ENCODE measurements around the gene GHRH.

Gene GHRH

GRCh38 chr20:37273988-37274387 is 12.4 kb upstream of the GHRH start:
- Histone ChIP-seq H3K27me3 (ENCODE audit: insufficient read depth, low read length) (no peaks in the 10 kb centered on the region), H3K9me3 (ENCODE audit: insufficient read depth, low read depth, low read length) (no peaks in the 10 kb centered on the region), H3K4me3 (ENCODE audit: low read length) (no peak overlapping the region), H3K27ac (ENCODE audit: low read length) (no peak overlapping the region), H3K36me3 (ENCODE audit: insufficient read depth, low read depth, low read length) (no peaks in the 10 kb centered on the region), H3K4me1 (ENCODE audit: insufficient read depth, low read length) (peaks cover 3% of the 10 kb centered on the region; the same call in 1 of the 2 replicates), H3K9ac (ENCODE audit: low read depth, low read length) (no peak overlapping the region)

DNA sequence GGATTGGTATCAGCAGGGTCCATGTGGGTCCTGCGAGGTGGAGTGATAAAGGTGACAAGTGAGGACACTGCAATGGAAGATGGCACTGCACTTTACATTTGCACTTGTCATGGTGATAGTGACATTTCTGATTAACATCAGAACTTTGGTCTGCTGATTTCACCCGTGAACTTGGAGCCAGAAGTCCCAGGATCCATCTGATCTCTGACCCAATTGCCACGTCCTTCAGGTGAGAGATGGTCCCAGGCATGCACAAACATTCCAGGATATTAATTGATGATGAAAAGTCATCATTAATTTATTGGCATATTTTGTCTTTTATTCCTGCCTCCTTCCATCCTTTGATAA is 9.8 kb upstream of the GHRH start:
- Histone ChIP-seq H3K9ac (ENCODE audit: low read depth, low read length) (no peak overlapping the region), H3K36me3 (ENCODE audit: insufficient read depth, low read depth, low read length) (no peaks in the 10 kb centered on the region), H3K27me3 (ENCODE audit: insufficient read depth, low read length) (no peaks in the 10 kb centered on the region), H3K4me3 (ENCODE audit: low read length) (no peak overlapping the region), H3K9me3 (ENCODE audit: insufficient read depth, low read depth, low read length) (no peaks in the 10 kb centered on the region), H3K27ac (ENCODE audit: low read length) (no peak overlapping the region), H3K4me1 (ENCODE audit: insufficient read depth, low read length) (peaks cover 12% of the 10 kb centered on the region; the same call in 1 of the 2 replicates)

- H3K4me1 ChIP-seq (ENCODE audit: insufficient read depth, low read length) = peaks cover 12% of the 10 kb centered on the region; the same call in 1 of the 2 replicates
- no peaks in the 10 kb centered on the region for H3K9me3 ChIP-seq (ENCODE audit: insufficient read depth, low read depth, low read length)
- no peak overlapping the region for H3K4me3 ChIP-seq (ENCODE audit: low read length)
- no peaks in the 10 kb centered on the region for H3K27me3 ChIP-seq (ENCODE audit: insufficient read depth, low read length)
- H3K9ac ChIP-seq (ENCODE audit: low read depth, low read length) = no peak overlapping the region
- H3K36me3 ChIP-seq (ENCODE audit: insufficient read depth, low read depth, low read length) = no peaks in the 10 kb centered on the region
- H3K27ac ChIP-seq (ENCODE audit: low read length) = no peak overlapping the region
These were observed 9.2 kb upstream of the GHRH start for GRCh38 chr20:37270576-37271420.

- H3K9me3 ChIP-seq (ENCODE audit: insufficient read depth, low read depth, low read length) = no peaks in the 10 kb centered on the region
- no peaks in the 10 kb centered on the region for H3K27me3 ChIP-seq (ENCODE audit: insufficient read depth, low read length)
- peak overlapping the region; percentile 48; the same call in 1 of the 2 replicates for H3K4me3 ChIP-seq (ENCODE audit: low read length)
- peak overlapping the region; percentile 62 for H3K27ac ChIP-seq (ENCODE audit: low read length)
- H3K4me1 ChIP-seq (ENCODE audit: insufficient read depth, low read length) = peaks cover 12% of the 10 kb centered on the region; the same call in 1 of the 2 replicates
- no peaks in the 10 kb centered on the region for H3K36me3 ChIP-seq (ENCODE audit: insufficient read depth, low read depth, low read length)
- peak overlapping the region; percentile 76 for H3K9ac ChIP-seq (ENCODE audit: low read depth, low read length)
These were observed 6.2 kb upstream of the GHRH start for GRCh38 chr20:37267667-37268313.

DNA sequence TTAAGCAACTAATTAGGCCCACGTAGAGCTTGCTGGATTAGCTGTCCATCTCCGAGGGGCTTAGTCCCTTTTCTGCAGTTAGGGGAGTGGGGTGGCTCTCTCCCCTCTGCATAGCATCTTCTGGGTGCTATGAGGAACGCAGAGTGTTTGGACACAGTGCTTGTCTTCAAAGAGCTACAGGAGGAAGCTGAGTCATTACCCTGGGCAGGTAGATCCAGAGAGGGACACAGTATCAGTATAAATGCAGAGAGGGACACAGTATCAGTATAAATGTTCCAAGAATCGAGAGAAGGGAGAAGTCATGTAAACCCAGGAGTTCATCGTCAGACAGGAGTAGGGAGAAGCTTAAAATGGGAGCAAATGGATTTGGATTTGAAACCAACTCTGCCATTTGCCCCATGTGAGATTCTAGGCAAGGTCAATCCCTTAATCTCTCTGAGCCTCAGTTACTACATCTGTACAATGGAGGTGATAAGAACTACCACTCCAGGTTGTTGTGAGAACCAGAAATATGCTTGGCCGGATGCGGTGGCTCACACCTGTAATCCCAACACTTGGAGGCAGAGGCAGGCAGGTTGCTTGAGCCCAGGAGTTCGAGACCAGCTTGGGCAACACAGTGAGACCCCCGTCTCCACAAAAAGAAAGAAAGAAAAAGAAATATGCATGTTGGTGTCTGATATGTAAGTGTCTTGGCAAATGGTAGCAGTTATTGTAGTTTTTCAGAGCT is 5.5 kb upstream of the GHRH start:
- Histone ChIP-seq H3K27me3 (ENCODE audit: insufficient read depth, low read length) (no peaks in the 10 kb centered on the region), H3K4me1 (ENCODE audit: insufficient read depth, low read length) (peaks cover 12% of the 10 kb centered on the region; the same call in 1 of the 2 replicates), H3K9ac (ENCODE audit: low read depth, low read length) (peak overlapping the region; percentile 76; the same call in 1 of the 2 replicates), H3K9me3 (ENCODE audit: insufficient read depth, low read depth, low read length) (no peaks in the 10 kb centered on the region), H3K27ac (ENCODE audit: low read length) (peak overlapping the region; percentile 62), H3K4me3 (ENCODE audit: low read length) (peak overlapping the region; percentile 48; the same call in 1 of the 2 replicates), H3K36me3 (ENCODE audit: insufficient read depth, low read depth, low read length) (no peaks in the 10 kb centered on the region)

- no peak overlapping the region for H3K27ac ChIP-seq (ENCODE audit: low read length)
- no peaks in the 10 kb centered on the region for H3K9me3 ChIP-seq (ENCODE audit: insufficient read depth, low read depth, low read length)
- H3K36me3 ChIP-seq (ENCODE audit: insufficient read depth, low read depth, low read length) = no peaks in the 10 kb centered on the region
- H3K4me1 ChIP-seq (ENCODE audit: insufficient read depth, low read length) = peaks cover 12% of the 10 kb centered on the region; the same call in 1 of the 2 replicates
- no peak overlapping the region for H3K4me3 ChIP-seq (ENCODE audit: low read length)
- H3K9ac ChIP-seq (ENCODE audit: low read depth, low read length) = no peak overlapping the region
- no peaks in the 10 kb centered on the region for H3K27me3 ChIP-seq (ENCODE audit: insufficient read depth, low read length)
These were observed 3.5 kb upstream of the GHRH start for GRCh38 chr20:37265152-37265551.

DNA sequence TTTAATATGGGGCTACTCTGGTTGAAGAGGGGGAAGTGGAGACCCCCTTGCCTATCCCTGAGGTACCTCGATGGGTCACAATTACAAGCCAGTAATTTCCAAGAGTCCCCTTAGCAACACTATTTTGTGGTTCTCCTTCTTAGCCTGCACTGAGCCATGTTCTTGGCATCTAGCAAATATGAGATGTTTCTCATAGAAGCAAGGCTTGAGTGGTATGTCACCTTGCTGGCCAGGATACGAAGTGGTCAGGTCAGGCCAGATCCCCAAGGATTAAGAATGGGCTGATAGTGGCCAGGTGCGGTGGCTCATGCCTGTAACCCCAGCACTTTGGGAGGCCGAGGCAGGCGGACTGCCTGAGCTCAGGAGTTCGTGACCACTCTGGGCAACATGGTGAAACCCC is 2.1 kb upstream of the GHRH start:
- H3K4me3 ChIP-seq (ENCODE audit: low read length) = no peak overlapping the region
- H3K9ac ChIP-seq (ENCODE audit: low read depth, low read length) = no peak overlapping the region
- no peaks in the 10 kb centered on the region for H3K9me3 ChIP-seq (ENCODE audit: insufficient read depth, low read depth, low read length)
- H3K4me1 ChIP-seq (ENCODE audit: insufficient read depth, low read length) = peaks cover 19% of the 10 kb centered on the region; the same call in 1 of the 2 replicates
- no peak overlapping the region for H3K27ac ChIP-seq (ENCODE audit: low read length)
- no peaks in the 10 kb centered on the region for H3K36me3 ChIP-seq (ENCODE audit: insufficient read depth, low read depth, low read length)
- no peaks in the 10 kb centered on the region for H3K27me3 ChIP-seq (ENCODE audit: insufficient read depth, low read length)

- Histone ChIP-seq H3K4me3 (ENCODE audit: low read length) (no peak overlapping the region), H3K4me1 (ENCODE audit: insufficient read depth, low read length) (peaks cover 22% of the 10 kb centered on the region; the same call in 1 of the 2 replicates), H3K27me3 (ENCODE audit: insufficient read depth, low read length) (no peaks in the 10 kb centered on the region), H3K9me3 (ENCODE audit: insufficient read depth, low read depth, low read length) (no peaks in the 10 kb centered on the region), H3K36me3 (ENCODE audit: insufficient read depth, low read depth, low read length) (no peaks in the 10 kb centered on the region), H3K9ac (ENCODE audit: low read depth, low read length) (no peak overlapping the region), H3K27ac (ENCODE audit: low read length) (no peak overlapping the region)
These were observed 891 bp upstream of the GHRH start for GRCh38 chr20:37262505-37262904.

GRCh38 chr20:37260923-37261322 is 691 bp downstream of the GHRH start:
- no peaks in the 10 kb centered on the region for H3K9me3 ChIP-seq (ENCODE audit: insufficient read depth, low read depth, low read length)
- no peaks in the 10 kb centered on the region for H3K36me3 ChIP-seq (ENCODE audit: insufficient read depth, low read depth, low read length)
- H3K27me3 ChIP-seq (ENCODE audit: insufficient read depth, low read length) = no peaks in the 10 kb centered on the region
- H3K4me3 ChIP-seq (ENCODE audit: low read length) = no peak overlapping the region
- H3K9ac ChIP-seq (ENCODE audit: low read depth, low read length) = no peak overlapping the region
- peaks cover 16% of the 10 kb centered on the region; the same call in 1 of the 2 replicates for H3K4me1 ChIP-seq (ENCODE audit: insufficient read depth, low read length)
- H3K27ac ChIP-seq (ENCODE audit: low read length) = no peak overlapping the region

DNA sequence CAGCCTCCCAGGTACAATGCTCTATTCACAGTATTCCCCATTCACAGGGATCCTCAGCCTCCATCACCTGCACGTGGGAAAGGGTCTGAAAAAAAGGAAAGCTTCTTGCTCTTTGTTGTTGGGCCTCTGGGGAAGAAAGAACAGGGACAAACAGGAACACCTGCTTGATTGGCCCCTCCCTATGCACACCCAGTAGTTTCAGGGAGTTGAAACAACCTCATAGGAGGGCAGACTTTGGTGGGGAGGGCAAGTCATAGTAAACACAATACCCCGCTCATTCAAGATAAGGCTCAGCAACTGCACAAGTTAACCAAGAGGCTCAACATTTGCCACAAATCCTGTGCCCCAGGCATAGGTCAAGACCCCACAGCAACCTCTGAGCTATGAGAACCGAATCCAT is 1.7 kb downstream of the GHRH start:
- Histone ChIP-seq H3K4me1 (ENCODE audit: insufficient read depth, low read length) (peaks cover 16% of the 10 kb centered on the region; the same call in 1 of the 2 replicates), H3K36me3 (ENCODE audit: insufficient read depth, low read depth, low read length) (no peaks in the 10 kb centered on the region), H3K9ac (ENCODE audit: low read depth, low read length) (no peak overlapping the region), H3K9me3 (ENCODE audit: insufficient read depth, low read depth, low read length) (no peaks in the 10 kb centered on the region), H3K27ac (ENCODE audit: low read length) (no peak overlapping the region), H3K4me3 (ENCODE audit: low read length) (no peak overlapping the region), H3K27me3 (ENCODE audit: insufficient read depth, low read length) (no peaks in the 10 kb centered on the region)

GRCh38 chr20:37259031-37259430 is 2.6 kb downstream of the GHRH start:
- Histone ChIP-seq H3K27me3 (ENCODE audit: insufficient read depth, low read length) (no peaks in the 10 kb centered on the region), H3K4me1 (ENCODE audit: insufficient read depth, low read length) (peaks cover 16% of the 10 kb centered on the region; the same call in 1 of the 2 replicates), H3K9me3 (ENCODE audit: insufficient read depth, low read depth, low read length) (no peaks in the 10 kb centered on the region), H3K36me3 (ENCODE audit: insufficient read depth, low read depth, low read length) (no peaks in the 10 kb centered on the region), H3K9ac (ENCODE audit: low read depth, low read length) (0 out of 2 replicates have a peak overlapping the region, but pooled peaks have one; percentile 8), H3K27ac (ENCODE audit: low read length) (no peak overlapping the region), H3K4me3 (ENCODE audit: low read length) (no peak overlapping the region)

Data from iPS-20b (cell line).